GM21390 (cell line): ENCODE results near the gene STAT6.
"Not testable (repeated sequence)": the region's sequence is repeated elsewhere in the genome, so short reads cannot be mapped to it uniquely, and the experiment has no call there.

Source experiments
- ATAC-seq: cut with Tn5 transposase; IDR thresholded peaks from one replicate; pipeline ENCODE4 v1.9.1; 2021; ENCODE audit not compliant: unreplicated experiment

The STAT6 gene

GRCh38 chr12:57127726-57128518, 16.8 kb upstream of the STAT6 start, which contains the start of gene LRP1:
LRP1 (plus strand) TSS chr12:57128483; CDS start chr12:57128965, 482 bp downstream.
- ATAC-seq, result no peak

- no peak for ATAC-seq
These were observed 16.1 kb upstream of the STAT6 start for GRCh38 chr12:57127101-57127725.

- no peak for ATAC-seq
These were observed 15.4 kb upstream of the STAT6 start for GRCh38 chr12:57126561-57126960.

- no peak for ATAC-seq
These were observed 14.9 kb upstream of the STAT6 start for GRCh38 chr12:57126061-57126460.

GRCh38 chr12:57124261-57124877, 13.2 kb upstream of the STAT6 start:
- no peak for ATAC-seq

GRCh38 chr12:57123813-57124212, 12.7 kb upstream of the STAT6 start:
- ATAC-seq, result no peak

- ATAC-seq, result not testable (repeated sequence)
These were observed 9.6 kb upstream of the STAT6 start for GRCh38 chr12:57120718-57121117.

GRCh38 chr12:57119294-57120085, 8.3 kb upstream of the STAT6 start:
- ATAC-seq, result no peak

- no peak for ATAC-seq
These were observed 7.6 kb upstream of the STAT6 start for GRCh38 chr12:57118711-57119271.

GRCh38 chr12:57116580-57117281, 5.6 kb upstream of the STAT6 start:
- ATAC-seq, result no peak

- no peak for ATAC-seq
These were observed 1.5 kb upstream of the STAT6 start for GRCh38 chr12:57112492-57113294.

GRCh38 chr12:57110104-57111030, 795 bp downstream of the STAT6 start:
- ATAC-seq, result peak; percentile 43

- ATAC-seq, result no peak
These were observed 1.7 kb downstream of the STAT6 start for GRCh38 chr12:57109207-57110103.

- ATAC-seq, result no peak
These were observed 3.6 kb downstream of the STAT6 start for GRCh38 chr12:57107456-57108155.

- ATAC-seq, result no peak
These were observed 5.0 kb downstream of the STAT6 start for GRCh38 chr12:57106021-57106708.
